Natural killer cell (primary cell): Measurements from ENCODE around the gene ALDH7A1. TPM values are rescaled to one million over a fixed set of nuclear protein-coding genes. Genes with fewer than 3 reads are reported as not detected.

Source experiments
- ATAC-seq, 3 donors: fragments of 150-1000 bp in 2 of 3; fragments of 200-7000 bp in 1 of 3; cut with Tn5 transposase; 1 replicate in 1 of 3; 2 replicates in 2 of 3; pipeline ENCODE4 v1.10.0; 2021; ENCODE audit warnings: mild to moderate bottlenecking in 2 of 3, moderate library complexity in 2 of 3
- DNase-seq, 2 donors: peaks; one replicate each; pipeline versions ENCODE4 v3.0.0 to v3.0.0-alpha.2; 2013 to 2021; ENCODE audit warnings: mixed read lengths in 1 of 2
- H3K27ac ChIP-seq: one replicate; pipeline ENCODE4 v1.5.1; 2013; ENCODE audit warnings: mild to moderate bottlenecking, low read length
- H3K27me3 ChIP-seq: one replicate; pipeline ENCODE4 v1.6.1; 2013; ENCODE audit warnings: low read length; ENCODE audit not compliant: control insufficient read depth, insufficient read depth
- H3K36me3 ChIP-seq: one replicate; pipeline ENCODE4 v1.6.1; 2013; ENCODE audit warnings: low read length; ENCODE audit not compliant: control insufficient read depth, insufficient read depth
- H3K4me1 ChIP-seq: one replicate; pipeline ENCODE4 v1.6.1; 2013; ENCODE audit warnings: low read length; ENCODE audit not compliant: control insufficient read depth, insufficient read depth
- H3K4me3 ChIP-seq: one replicate; pipeline ENCODE4 v1.5.1; 2013; ENCODE audit warnings: low read length
- H3K9me3 ChIP-seq: one replicate; pipeline ENCODE4 v1.6.1; 2013; ENCODE audit warnings: low read length; ENCODE audit not compliant: control insufficient read depth, insufficient read depth
- H3K27ac Mint-ChIP-seq, 2 donors: one replicate each; pipeline ENCODE4 v1.8.0; 2022; ENCODE audit warnings: mild to moderate bottlenecking in 2 of 2, mixed read lengths in 2 of 2, moderate library complexity in 1 of 2
- H3K27me3 Mint-ChIP-seq, 2 donors: one replicate each; pipeline ENCODE4 v1.8.0; 2022; ENCODE audit warnings: low read depth in 2 of 2, mixed read lengths in 2 of 2
- H3K36me3 Mint-ChIP-seq: one replicate; pipeline ENCODE4 v1.8.0; 2022; ENCODE audit warnings: mixed read lengths
- H3K4me1 Mint-ChIP-seq, 2 donors: one replicate each; pipeline ENCODE4 v1.8.0; 2022; ENCODE audit warnings: mixed read lengths in 2 of 2
- H3K4me3 Mint-ChIP-seq: one replicate; pipeline ENCODE4 v1.8.0; 2022; ENCODE audit warnings: mild to moderate bottlenecking, moderate library complexity, mixed read lengths
- H3K9me3 Mint-ChIP-seq, 2 donors: one replicate each; pipeline ENCODE4 v1.8.0; 2022; ENCODE audit warnings: mixed read lengths in 2 of 2
- WGBS: methylation state at CpG from one replicate; pipeline ENCODE4 v1.1.7; 2013; ENCODE audit warnings: missing lambda C conversion rate; ENCODE audit not compliant: insufficient coverage; 5-methylcytosine and 5-hydroxymethylcytosine counted together
- intact Hi-C: fragments of 100-400 bp; cut with micrococcal nuclease; formaldehyde crosslinking; loops from one replicate; pipeline ENCODE4 v1.14.2; 2022
- total RNA-seq, 4 donors: library from RNA; stranded (reverse); fragments of 120-200 nt in 1 of 4; gene quantifications; one replicate each; pipeline versions ENCODE4 v1.2.3 to v1.2.4, GENCODE V29; 2013 to 2022
- TF ChIP-seq, protein P1 (sequence below): fragments of 200-600 bp; IDR thresholded peaks from one replicate; pipeline ENCODE4 v1.8.0; 2022; ENCODE audit warnings: antibody characterized with exemption

Gene ALDH7A1
- total RNA-seq, 3 donors from 2014 or later (not counting 1 experiment from before 2014, with no cell fraction given), result 0.66 to 1.3 (median 1.2) TPM

DNA sequence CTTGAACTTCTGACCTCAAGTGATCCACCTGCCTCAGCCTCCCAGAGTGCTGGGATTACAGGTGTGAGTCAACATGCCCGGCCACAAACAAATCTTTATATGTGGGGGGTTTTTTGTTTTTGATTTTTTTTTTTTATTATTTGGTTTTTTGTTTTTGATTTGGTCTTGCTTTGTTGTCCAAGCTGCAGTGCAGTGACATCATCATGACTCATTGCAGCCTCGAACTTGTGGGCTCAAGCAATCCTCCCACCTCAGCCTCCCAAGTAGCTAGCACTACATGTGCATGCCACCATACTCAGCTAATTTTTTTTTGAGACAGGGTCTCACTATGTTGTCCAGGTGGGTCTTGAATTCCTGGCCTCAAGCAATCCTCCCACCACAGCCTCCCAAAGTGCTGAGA lies 42.4 kb downstream of the ALDH7A1 start:
- Mint-ChIP-seq H3K27me3 (no peaks in the 10 kb centered on the region), H3K27ac (no peak overlapping the region), H3K9me3 (no peaks in the 10 kb centered on the region), H3K4me1 (no peaks in the 10 kb centered on the region), H3K4me3 (no peak overlapping the region), H3K36me3 (no peaks in the 10 kb centered on the region)
- TF ChIP-seq, protein P1, sequence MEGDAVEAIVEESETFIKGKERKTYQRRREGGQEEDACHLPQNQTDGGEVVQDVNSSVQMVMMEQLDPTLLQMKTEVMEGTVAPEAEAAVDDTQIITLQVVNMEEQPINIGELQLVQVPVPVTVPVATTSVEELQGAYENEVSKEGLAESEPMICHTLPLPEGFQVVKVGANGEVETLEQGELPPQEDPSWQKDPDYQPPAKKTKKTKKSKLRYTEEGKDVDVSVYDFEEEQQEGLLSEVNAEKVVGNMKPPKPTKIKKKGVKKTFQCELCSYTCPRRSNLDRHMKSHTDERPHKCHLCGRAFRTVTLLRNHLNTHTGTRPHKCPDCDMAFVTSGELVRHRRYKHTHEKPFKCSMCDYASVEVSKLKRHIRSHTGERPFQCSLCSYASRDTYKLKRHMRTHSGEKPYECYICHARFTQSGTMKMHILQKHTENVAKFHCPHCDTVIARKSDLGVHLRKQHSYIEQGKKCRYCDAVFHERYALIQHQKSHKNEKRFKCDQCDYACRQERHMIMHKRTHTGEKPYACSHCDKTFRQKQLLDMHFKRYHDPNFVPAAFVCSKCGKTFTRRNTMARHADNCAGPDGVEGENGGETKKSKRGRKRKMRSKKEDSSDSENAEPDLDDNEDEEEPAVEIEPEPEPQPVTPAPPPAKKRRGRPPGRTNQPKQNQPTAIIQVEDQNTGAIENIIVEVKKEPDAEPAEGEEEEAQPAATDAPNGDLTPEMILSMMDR, result no peak
- no peaks in the 10 kb centered on the region for H3K36me3 ChIP-seq
- ATAC-seq, result no peak
- no peaks in the 10 kb centered on the region for H3K9me3 ChIP-seq
- H3K27ac ChIP-seq, result no peak overlapping the region
- DNase-seq, result no peak
- 90% methylated on average over 2 of the region's 2 CpGs for WGBS
- no peaks in the 10 kb centered on the region for H3K27me3 ChIP-seq
- H3K4me3 ChIP-seq, result no peak overlapping the region
- H3K4me1 ChIP-seq, result no peaks in the 10 kb centered on the region
- intact Hi-C loops, result no loop called here

DNA sequence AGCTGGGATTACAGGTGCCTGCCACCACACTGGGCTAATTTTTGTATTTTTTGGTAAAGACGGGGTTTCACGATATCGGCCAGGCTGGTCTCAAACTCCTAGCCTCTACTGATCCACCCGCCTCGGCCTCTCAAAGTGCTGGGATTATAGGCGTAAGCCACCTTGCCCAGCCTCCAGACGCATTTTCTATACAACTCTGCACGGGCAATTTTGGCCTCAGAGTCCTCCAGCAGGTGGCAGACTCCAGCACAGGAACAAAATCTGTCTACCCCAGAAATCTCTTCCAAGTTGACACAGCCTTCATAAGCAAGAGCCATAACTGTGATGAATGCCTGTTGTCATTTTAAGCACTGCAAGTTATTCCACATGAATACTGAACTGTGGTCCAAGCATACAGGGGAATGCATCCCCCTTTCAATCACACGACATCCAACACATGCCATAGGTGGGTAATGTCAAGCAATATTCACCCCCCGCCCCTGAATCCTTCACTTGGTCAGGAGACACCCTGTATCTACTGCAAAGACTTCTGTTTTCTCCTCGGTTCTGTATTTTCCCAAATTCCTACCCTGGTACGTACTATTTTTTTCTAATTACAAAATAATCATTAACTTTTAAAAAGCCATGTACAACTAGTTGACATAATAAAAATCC lies 50.8 kb downstream of the ALDH7A1 start:
- Mint-ChIP-seq H3K4me3 (no peak overlapping the region), H3K36me3 (no peaks in the 10 kb centered on the region), H3K4me1 (no peaks in the 10 kb centered on the region), H3K27me3 (no peaks in the 10 kb centered on the region), H3K9me3 (no peaks in the 10 kb centered on the region), H3K27ac (no peak overlapping the region)
- no peaks in the 10 kb centered on the region for H3K4me1 ChIP-seq
- H3K9me3 ChIP-seq, result no peaks in the 10 kb centered on the region
- H3K4me3 ChIP-seq, result no peak overlapping the region
- no peaks in the 10 kb centered on the region for H3K36me3 ChIP-seq
- intact Hi-C loops, result no loop called here
- WGBS, result 67% methylated on average over 11 of the region's 12 CpGs
- DNase-seq (peak in 1 of 2 donors; percentile 49), ATAC-seq (no peak)
- TF ChIP-seq, protein P1, result peak; percentile 15
- no peaks in the 10 kb centered on the region for H3K27me3 ChIP-seq
- no peak overlapping the region for H3K27ac ChIP-seq

DNA sequence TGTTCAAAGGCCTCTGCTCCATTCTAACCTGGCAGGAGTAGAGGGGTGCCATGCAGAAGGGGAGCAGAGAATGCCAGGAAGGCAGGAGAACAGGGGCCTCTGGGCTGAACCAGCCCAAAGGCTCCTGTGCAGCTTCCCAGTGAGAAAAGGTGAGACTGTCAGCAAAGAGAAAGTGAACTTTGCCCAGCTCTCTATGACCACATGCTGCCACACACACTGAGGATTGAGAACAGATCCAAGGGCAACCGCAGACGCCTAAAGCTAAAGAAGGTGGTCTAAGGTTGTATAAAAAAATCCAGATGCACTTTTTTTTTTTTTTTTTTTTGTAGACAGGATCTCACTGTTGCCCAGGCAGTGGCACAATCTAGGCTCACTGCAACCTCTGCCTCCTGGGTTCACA lies 51.4 kb downstream of the ALDH7A1 start:
- Mint-ChIP-seq H3K9me3 (no peaks in the 10 kb centered on the region), H3K4me1 (no peaks in the 10 kb centered on the region), H3K4me3 (no peak overlapping the region), H3K27me3 (no peaks in the 10 kb centered on the region), H3K36me3 (no peaks in the 10 kb centered on the region), H3K27ac (no peak overlapping the region)
- Histone ChIP-seq H3K4me1 (no peaks in the 10 kb centered on the region), H3K27me3 (no peaks in the 10 kb centered on the region), H3K4me3 (no peak overlapping the region), H3K36me3 (no peaks in the 10 kb centered on the region), H3K9me3 (no peaks in the 10 kb centered on the region), H3K27ac (no peak overlapping the region)
- TF ChIP-seq, protein P1, result no peak
- DNase-seq (no peak), ATAC-seq (no peak)
- no CpG with 5 or more reads among the region's 2 CpGs for WGBS
- intact Hi-C loops, result no loop called here

DNA sequence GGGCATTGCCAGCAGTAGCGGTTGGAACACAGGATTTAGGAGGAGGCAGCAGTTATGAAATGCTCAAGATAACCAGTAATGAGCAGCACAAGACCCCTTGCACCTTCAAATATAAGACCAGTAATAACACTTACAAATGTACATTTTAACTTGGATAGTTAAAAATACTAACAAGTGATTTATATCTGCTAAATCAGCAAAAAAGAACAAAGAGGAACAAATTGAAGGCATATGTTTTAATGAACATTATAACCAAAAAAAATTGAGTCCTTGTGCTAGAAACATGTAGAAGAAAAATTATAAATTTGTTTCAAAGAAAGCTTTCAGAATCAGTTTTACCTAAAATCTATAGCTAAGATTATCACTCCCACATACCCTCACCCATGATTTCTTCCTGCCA lies 52.0 kb downstream of the ALDH7A1 start:
- H3K36me3 ChIP-seq, result no peaks in the 10 kb centered on the region
- Mint-ChIP-seq H3K27me3 (no peaks in the 10 kb centered on the region), H3K36me3 (no peaks in the 10 kb centered on the region), H3K4me3 (no peak overlapping the region), H3K9me3 (no peaks in the 10 kb centered on the region), H3K27ac (no peak overlapping the region), H3K4me1 (no peaks in the 10 kb centered on the region)
- intact Hi-C loops, result no loop called here
- no peaks in the 10 kb centered on the region for H3K9me3 ChIP-seq
- TF ChIP-seq, protein P1, result no peak
- DNase-seq (no peak), ATAC-seq (no peak)
- H3K27ac ChIP-seq, result no peak overlapping the region
- no peak overlapping the region for H3K4me3 ChIP-seq
- H3K27me3 ChIP-seq, result no peaks in the 10 kb centered on the region
- no peaks in the 10 kb centered on the region for H3K4me1 ChIP-seq
- WGBS, result 90% methylated on average over 1 of the region's 1 CpG
